ENCODE data around the gene COL11A2. TPM values are rescaled to one million over a fixed set of nuclear protein-coding genes. Genes with fewer than 3 reads are reported as not detected.

COL11A2 gene
- total RNA-seq, 1 experiment from 2014 or later: 3.7 TPM

- H3K4me1 Mint-ChIP-seq: peaks cover 78% of the 10 kb centered on the region
- peak overlapping the region; percentile 93 for H3K27ac Mint-ChIP-seq
- H3K4me3 Mint-ChIP-seq: peak overlapping the region; percentile 60
- ChIA-PET POLR2A (no interaction called here), CTCF (interaction anchor here (0.6 to 4.8 kb wide), 15 partner anchors 7 to 155 kb away, joined by 3 to 76 read pairs (median 8); partner anchors contain the start of genes B3GALT4, BRD2 and HLA-DPA1)
- peaks cover 42% of the 10 kb centered on the region for H3K36me3 Mint-ChIP-seq
- peaks cover 2% of the 10 kb centered on the region; the same call in 1 of the 2 replicates for H3K27me3 Mint-ChIP-seq (ENCODE audit: low read depth)
- no peak for DNase-seq (ENCODE audit: low spot score)
- no peak for TF ChIP-seq ZNF671 (CRISPR knock-in tag; IDR thresholded peaks at IDR 0.05)
- no peak for TF ChIP-seq ZNF121 (CRISPR knock-in tag; IDR thresholded peaks at IDR 0.05)
- no peak for TF ChIP-seq ZNF263 (CRISPR knock-in tag; IDR thresholded peaks at IDR 0.05; ENCODE audit: low read depth)
- no peak for TF ChIP-seq MLX (CRISPR knock-in tag; IDR thresholded peaks at IDR 0.05)
- TF ChIP-seq NFE2L1 (CRISPR knock-in tag; IDR thresholded peaks at IDR 0.05): no peak
- no peak for TF ChIP-seq NFATC4 (CRISPR knock-in tag; IDR thresholded peaks at IDR 0.05)
- no peak for TF ChIP-seq SP1 (CRISPR knock-in tag; conservative IDR thresholded peaks at IDR 0.05)
- TF ChIP-seq ESRRA (CRISPR knock-in tag; IDR thresholded peaks at IDR 0.05; ENCODE audit: borderline replicate concordance): no peak
- TF ChIP-seq NFYB (CRISPR knock-in tag; conservative IDR thresholded peaks at IDR 0.05; ENCODE audit: low read depth): no peak
- TF ChIP-seq E2F5 (CRISPR knock-in tag; IDR thresholded peaks at IDR 0.05): no peak
- peaks cover 19% of the 10 kb centered on the region for H3K9me3 Mint-ChIP-seq
- no peak for ATAC-seq
Observed at GRCh38 chr6:33123181-33123580, 69.1 kb downstream of the COL11A2 start.

- Mint-ChIP-seq H3K4me1 (peaks cover 74% of the 10 kb centered on the region), H3K36me3 (peaks cover 29% of the 10 kb centered on the region), H3K9me3 (peaks cover 19% of the 10 kb centered on the region), H3K27ac (peak overlapping the region; percentile 89), H3K4me3 (peak overlapping the region; percentile 59), H3K27me3 (ENCODE audit: low read depth) (peaks cover 2% of the 10 kb centered on the region; the same call in 1 of the 2 replicates)
- TF ChIP-seq ZNF425 (CRISPR knock-in tag; conservative IDR thresholded peaks at IDR 0.05): no peak
- no peak for TF ChIP-seq ZNF317 (CRISPR knock-in tag; IDR thresholded peaks at IDR 0.05; ENCODE audit: borderline replicate concordance, low read depth)
- TF ChIP-seq PRRX2 (CRISPR knock-in tag; IDR thresholded peaks at IDR 0.05): no peak
- TF ChIP-seq CREB1 (CRISPR knock-in tag; IDR thresholded peaks at IDR 0.05): no peak
- DNase-seq (ENCODE audit: low spot score) (no peak), ATAC-seq (no peak)
- ChIA-PET POLR2A (interaction anchor here (1.4 kb wide), 1 partner anchor 28 kb away, joined by 4 read pairs; no protein-coding TSS in a partner anchor), CTCF (interaction anchor here (0.7 to 3.1 kb wide), 9 partner anchors 23 to 128 kb away, joined by 3 to 16 read pairs (median 5); no protein-coding TSS in a partner anchor)
Observed at GRCh38 chr6:33120001-33120400, 72.3 kb downstream of the COL11A2 start.

DNA sequence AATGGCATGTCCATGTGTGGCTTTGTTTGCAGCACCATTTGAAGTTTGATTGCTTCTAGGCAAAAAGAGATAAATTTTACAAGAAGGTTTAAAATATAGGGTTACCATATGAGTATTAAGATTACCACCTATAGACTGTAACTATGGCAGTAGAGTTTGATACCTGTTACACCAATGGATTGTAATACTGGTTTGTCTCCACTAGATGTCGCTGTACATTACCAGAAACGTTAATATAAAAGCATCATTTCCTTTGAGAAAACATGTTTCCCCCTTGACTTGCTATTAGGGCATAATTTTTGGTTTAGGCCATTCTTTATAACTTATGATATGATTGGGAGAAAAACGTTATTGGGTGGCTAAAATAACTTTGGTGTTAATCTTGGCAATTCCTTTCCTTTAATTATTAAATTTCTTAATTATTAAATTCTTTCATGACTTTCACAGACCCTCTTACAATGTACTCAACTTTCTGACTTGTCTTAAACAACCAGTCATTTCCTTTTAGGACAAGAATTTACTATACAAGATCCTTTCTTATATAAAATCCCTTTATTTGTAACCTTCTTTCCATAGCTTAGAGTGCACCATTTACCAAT is 73.6 kb downstream of the COL11A2 start:
- H3K4me3 Mint-ChIP-seq: peak overlapping the region; percentile 98
- H3K27ac Mint-ChIP-seq: peak overlapping the region; percentile 100
- H3K4me1 Mint-ChIP-seq: peaks cover 76% of the 10 kb centered on the region
- H3K36me3 Mint-ChIP-seq: peaks cover 22% of the 10 kb centered on the region
- peaks cover 13% of the 10 kb centered on the region for H3K9me3 Mint-ChIP-seq
- POLR2A ChIA-PET: interaction anchor here (0.6 to 3.2 kb wide), 3 partner anchors 38 to 147 kb away, joined by 3 to 26 read pairs (median 13); partner anchors contain the start of gene HSD17B8
- CTCF ChIA-PET: interaction anchor here (1.0 to 5.3 kb wide), 12 partner anchors 7 to 134 kb away, joined by 3 to 43 read pairs (median 9); partner anchors contain the start of gene HSD17B8
- H3K27me3 Mint-ChIP-seq (ENCODE audit: low read depth): peaks cover 2% of the 10 kb centered on the region; the same call in 1 of the 2 replicates
- TF ChIP-seq ZNF317 (CRISPR knock-in tag; IDR thresholded peaks at IDR 0.05; ENCODE audit: borderline replicate concordance, low read depth): no peak
- TF ChIP-seq, protein P1, sequence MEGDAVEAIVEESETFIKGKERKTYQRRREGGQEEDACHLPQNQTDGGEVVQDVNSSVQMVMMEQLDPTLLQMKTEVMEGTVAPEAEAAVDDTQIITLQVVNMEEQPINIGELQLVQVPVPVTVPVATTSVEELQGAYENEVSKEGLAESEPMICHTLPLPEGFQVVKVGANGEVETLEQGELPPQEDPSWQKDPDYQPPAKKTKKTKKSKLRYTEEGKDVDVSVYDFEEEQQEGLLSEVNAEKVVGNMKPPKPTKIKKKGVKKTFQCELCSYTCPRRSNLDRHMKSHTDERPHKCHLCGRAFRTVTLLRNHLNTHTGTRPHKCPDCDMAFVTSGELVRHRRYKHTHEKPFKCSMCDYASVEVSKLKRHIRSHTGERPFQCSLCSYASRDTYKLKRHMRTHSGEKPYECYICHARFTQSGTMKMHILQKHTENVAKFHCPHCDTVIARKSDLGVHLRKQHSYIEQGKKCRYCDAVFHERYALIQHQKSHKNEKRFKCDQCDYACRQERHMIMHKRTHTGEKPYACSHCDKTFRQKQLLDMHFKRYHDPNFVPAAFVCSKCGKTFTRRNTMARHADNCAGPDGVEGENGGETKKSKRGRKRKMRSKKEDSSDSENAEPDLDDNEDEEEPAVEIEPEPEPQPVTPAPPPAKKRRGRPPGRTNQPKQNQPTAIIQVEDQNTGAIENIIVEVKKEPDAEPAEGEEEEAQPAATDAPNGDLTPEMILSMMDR (IDR thresholded peaks at IDR 0.05): peak; percentile 89
- DNase-seq (ENCODE audit: low spot score) (no peak), ATAC-seq (no peak)
